Right renal cortex interstitium (tissue), 3 donors: ENCODE data around the gene GNL2. TPM values are rescaled to one million over a fixed set of nuclear protein-coding genes. Genes with fewer than 3 reads are reported as not detected.
"Not testable (repeated sequence)": the region's sequence is repeated elsewhere in the genome, so short reads cannot be mapped to it uniquely, and the experiment has no call there.

Source experiments
- DNase-seq, 3 donors: peaks; one replicate each; pipeline ENCODE4 v3.0.0-alpha.2; 2013; ENCODE audit warnings: low read depth in 3 of 3, low spot score in 2 of 3
- polyA plus RNA-seq, 3 donors: library from polyadenylated mRNA; unstranded; fragments of 120-200 nt; gene quantifications; one replicate each; pipeline ENCODE4 v1.2.1, GENCODE V29; 2013; ENCODE audit not compliant: insufficient read length in 3 of 3

GNL2 gene
- polyA plus RNA-seq, 3 donors = 79.7 to 90.0 (median 85.8) TPM

- DNase-seq = no peak
Measured at GRCh38 chr1:37561133-37562132, 34.3 kb downstream of the GNL2 start.

GRCh38 chr1:37560401-37561132, 35.2 kb downstream of the GNL2 start:
- DNase-seq = no peak

- not testable (repeated sequence) for DNase-seq
Measured at GRCh38 chr1:37559957-37560379, 35.8 kb downstream of the GNL2 start.

GRCh38 chr1:37559080-37559479, 36.7 kb downstream of the GNL2 start:
- no peak for DNase-seq

- no peak for DNase-seq
Measured at GRCh38 chr1:37558411-37558810, 37.3 kb downstream of the GNL2 start.

- DNase-seq = no peak
Measured at GRCh38 chr1:37557402-37557801, 38.3 kb downstream of the GNL2 start.

- DNase-seq = peak; percentile 62 to 80 (median 80)
Measured at GRCh38 chr1:37556712-37557196, 39.0 kb downstream of the GNL2 start, which contains the start of gene DNALI1. Gene DNALI1 (plus strand): TSS chr1:37556940. CDS start chr1:37556995, 55 bp downstream.

GRCh38 chr1:37553927-37554808, 41.6 kb downstream of the GNL2 start, which contains the start of gene SNIP1:
Gene SNIP1 (minus strand): TSS chr1:37554293. CDS start chr1:37554229, 64 bp downstream.
- peak; percentile 77 to 86 (median 82) for DNase-seq

- DNase-seq = no peak
Measured at GRCh38 chr1:37553598-37553926, 42.2 kb downstream of the GNL2 start.

GRCh38 chr1:37549341-37549740, 46.4 kb downstream of the GNL2 start:
- DNase-seq = no peak

GRCh38 chr1:37545019-37545418, 50.7 kb downstream of the GNL2 start:
- DNase-seq = no peak

GRCh38 chr1:37544530-37544929, 51.2 kb downstream of the GNL2 start:
- DNase-seq = no peak

- DNase-seq = no peak
Measured at GRCh38 chr1:37540036-37540785, 55.5 kb downstream of the GNL2 start.

- DNase-seq = not testable (repeated sequence)
Measured at GRCh38 chr1:37539154-37539553, 56.6 kb downstream of the GNL2 start.

- DNase-seq = no peak
Measured at GRCh38 chr1:37537378-37537777, 58.4 kb downstream of the GNL2 start.

- DNase-seq = no peak
Measured at GRCh38 chr1:37533317-37534093, 62.2 kb downstream of the GNL2 start.

GRCh38 chr1:37532418-37533156, 63.1 kb downstream of the GNL2 start:
- DNase-seq = not testable (repeated sequence)

- DNase-seq = not testable (repeated sequence)
Measured at GRCh38 chr1:37529888-37530287, 65.8 kb downstream of the GNL2 start.
